Activated CD4-positive, alpha-beta T cell treated with anti-CD3 and anti-CD28 coated beads for 36 hours (primary cell): ENCODE measurements around the gene NDUFV1. TPM values are rescaled to one million over a fixed set of nuclear protein-coding genes. Genes with fewer than 3 reads are reported as not detected.
"Not testable (repeated sequence)": the region's sequence is repeated elsewhere in the genome, so short reads cannot be mapped to it uniquely, and the experiment has no call there.

ENCODE experiments used
- ATAC-seq: fragments of 200-7000 bp; cut with Tn5 transposase; one replicate; pipeline ENCODE4 v1.10.0; 2021; ENCODE audit warnings: mild to moderate bottlenecking, moderate library complexity
- CTCF ChIA-PET: fragments of 350-600 bp; sonication (Branson Sonifier 250); formaldehyde crosslinking; loops from one replicate; lab custom pipeline; 2021; ENCODE audit warnings: antibody characterized with exemption; lab: Charles Lee
- POLR2A ChIA-PET: fragments of 350-600 bp; sonication (Branson Sonifier 250); formaldehyde crosslinking; loops from one replicate; lab custom pipeline; 2021; ENCODE audit warnings: antibody characterized with exemption, inconsistent platforms; lab: Charles Lee
- DNase-seq: peaks from one replicate; pipeline ENCODE4 v3.0.0-alpha.2; 2020
- H3K27ac Mint-ChIP-seq: one replicate; pipeline ENCODE4 v1.8.0; 2021; ENCODE audit warnings: mixed read lengths
- H3K27me3 Mint-ChIP-seq: one replicate; pipeline ENCODE4 v1.8.0; 2021; ENCODE audit warnings: mixed read lengths
- H3K36me3 Mint-ChIP-seq: one replicate; pipeline ENCODE4 v1.8.0; 2021; ENCODE audit warnings: low read depth, mixed read lengths
- H3K4me1 Mint-ChIP-seq: one replicate; pipeline ENCODE4 v1.8.0; 2021; ENCODE audit warnings: mixed read lengths
- H3K4me3 Mint-ChIP-seq: one replicate; pipeline ENCODE4 v1.8.0; 2021; ENCODE audit warnings: mild to moderate bottlenecking, moderate library complexity, mixed read lengths
- H3K9me3 Mint-ChIP-seq: one replicate; pipeline ENCODE4 v1.8.0; 2021; ENCODE audit warnings: low read depth, mixed read lengths
- intact Hi-C, 2 experiments: fragments of 100-400 bp; cut with DNase I in 1 of 2; cut with micrococcal nuclease in 1 of 2; formaldehyde crosslinking; loops; one replicate each; pipeline versions ENCODE4 v1.14.2 to v1.15.1; 2022 to 2024; cut with DNase I, micrococcal nuclease
- total RNA-seq, 2 experiments: library from RNA; stranded (reverse); gene quantifications; one replicate each; pipeline ENCODE4 v1.2.3, GENCODE V29; 2021

Gene NDUFV1
- total RNA-seq, 2 experiments from 2014 or later = 253 to 287 TPM

GRCh38 chr11:67601098-67601497 is 5.6 kb upstream of the NDUFV1 start:
- Mint-ChIP-seq H3K4me3 (no peak overlapping the region), H3K4me1 (peaks cover 4% of the 10 kb centered on the region), H3K27me3 (peaks cover 15% of the 10 kb centered on the region), H3K36me3 (no peaks in the 10 kb centered on the region), H3K9me3 (no peaks in the 10 kb centered on the region), H3K27ac (no peak overlapping the region)
- ChIA-PET POLR2A (no interaction called here), CTCF (interaction anchor here (1.4 kb wide), 1 partner anchor 14 kb away, joined by 3 read pairs; no protein-coding TSS in a partner anchor)
- intact Hi-C loops = no loop called here
- ATAC-seq (no peak), DNase-seq (no peak)

GRCh38 chr11:67604119-67604518 is 2.6 kb upstream of the NDUFV1 start:
- H3K4me3 Mint-ChIP-seq, H3K27ac Mint-ChIP-seq, POLR2A ChIA-PET, DNase-seq, ATAC-seq, CTCF ChIA-PET, H3K9me3 Mint-ChIP-seq, intact Hi-C loops: not testable (repeated sequence)
- peaks cover 16% of the 10 kb centered on the region for H3K4me1 Mint-ChIP-seq
- peaks cover 15% of the 10 kb centered on the region for H3K27me3 Mint-ChIP-seq
- peaks cover 13% of the 10 kb centered on the region for H3K36me3 Mint-ChIP-seq

- Mint-ChIP-seq H3K27me3 (peaks cover 15% of the 10 kb centered on the region), H3K27ac (no peak overlapping the region), H3K4me3 (no peak overlapping the region), H3K9me3 (no peaks in the 10 kb centered on the region), H3K4me1 (peaks cover 16% of the 10 kb centered on the region), H3K36me3 (peaks cover 18% of the 10 kb centered on the region)
- intact Hi-C loops = loop anchor here in 1 of 2 experiments (5.0 kb wide), 1 partner anchor 763 kb away; the partner anchor contains the start of gene RCE1
- CTCF ChIA-PET = interaction anchor here (1.0 kb wide), 1 partner anchor 24 kb away, joined by 3 read pairs; no protein-coding TSS in a partner anchor
- DNase-seq = no peak
- POLR2A ChIA-PET = no interaction called here
- ATAC-seq = no peak
Measured at GRCh38 chr11:67604815-67605214, 1.9 kb upstream of the NDUFV1 start.

- Mint-ChIP-seq H3K9me3 (no peaks in the 10 kb centered on the region), H3K27me3 (peaks cover 14% of the 10 kb centered on the region), H3K4me1 (peaks cover 16% of the 10 kb centered on the region), H3K4me3 (peak overlapping the region; percentile 92), H3K27ac (peak overlapping the region; percentile 78), H3K36me3 (peaks cover 18% of the 10 kb centered on the region)
- intact Hi-C loops = loop anchor here (1.0 to 5.0 kb wide), 11 partner anchors 9 to 763 kb away; partner anchors contain the start of genes GSTP1 (in 2 of the 2), CDK2AP2 (in 1 of the 2), PC (in 1 of the 2) and POLD4 (in 1 of the 2)
- ChIA-PET POLR2A (no interaction called here), CTCF (interaction anchor here (1.0 kb wide), 1 partner anchor 25 kb away, joined by 3 read pairs; no protein-coding TSS in a partner anchor)
- ATAC-seq (no peak), DNase-seq (no peak)
Measured at GRCh38 chr11:67605231-67606011, 1.3 kb upstream of the NDUFV1 start.

- Mint-ChIP-seq H3K4me1 (peaks cover 16% of the 10 kb centered on the region), H3K27me3 (peaks cover 9% of the 10 kb centered on the region), H3K4me3 (peak overlapping the region; percentile 92), H3K27ac (peak overlapping the region; percentile 64), H3K36me3 (peaks cover 18% of the 10 kb centered on the region), H3K9me3 (no peaks in the 10 kb centered on the region)
- ATAC-seq (no peak), DNase-seq (no peak)
- CTCF ChIA-PET = no interaction called here
- POLR2A ChIA-PET = no interaction called here
- intact Hi-C loops = loop anchor here (1.0 to 5.0 kb wide), 11 partner anchors 8 to 764 kb away; partner anchors contain the start of genes GSTP1 (in 2 of the 2), CDK2AP2 (in 1 of the 2), PC (in 1 of the 2) and POLD4 (in 1 of the 2)
Measured at GRCh38 chr11:67606093-67606491, 644 bp upstream of the NDUFV1 start.

- Mint-ChIP-seq H3K36me3 (peaks cover 23% of the 10 kb centered on the region), H3K27ac (peak overlapping the region; percentile 90), H3K4me3 (peak overlapping the region; percentile 92), H3K9me3 (no peaks in the 10 kb centered on the region), H3K4me1 (peaks cover 16% of the 10 kb centered on the region), H3K27me3 (peaks cover 6% of the 10 kb centered on the region)
- intact Hi-C loops = loop anchor here in 1 of 2 experiments (5.0 kb wide), 1 partner anchor 765 kb away; the partner anchor contains the start of gene RCE1
- ATAC-seq (no peak), DNase-seq (no peak)
- CTCF ChIA-PET = interaction anchor here (0.7 to 1.2 kb wide), 4 partner anchors 10 to 52 kb away, joined by 3 read pairs; partner anchors contain the start of gene GSTP1
- POLR2A ChIA-PET = interaction anchor here (0.7 kb wide), 1 partner anchor 9 kb away, joined by 3 read pairs; no protein-coding TSS in a partner anchor
Measured at GRCh38 chr11:67607507-67607906, 771 bp downstream of the NDUFV1 start.

GRCh38 chr11:67608486-67608885 is 1.8 kb downstream of the NDUFV1 start:
- peaks cover 26% of the 10 kb centered on the region for H3K36me3 Mint-ChIP-seq
- no peaks in the 10 kb centered on the region for H3K9me3 Mint-ChIP-seq
- peak overlapping the region; percentile 92 for H3K4me3 Mint-ChIP-seq
- intact Hi-C loops = loop anchor here in 1 of 2 experiments (5.0 kb wide), 1 partner anchor 766 kb away; the partner anchor contains the start of gene RCE1
- H3K27ac Mint-ChIP-seq = peak overlapping the region; percentile 47
- no peaks in the 10 kb centered on the region for H3K27me3 Mint-ChIP-seq
- DNase-seq (no peak), ATAC-seq (no peak)
- ChIA-PET CTCF (interaction anchor here (0.6 to 1.0 kb wide), 5 partner anchors 9 to 36 kb away, joined by 3 to 4 read pairs (median 3); partner anchors contain the start of gene GSTP1), POLR2A (no interaction called here)
- peaks cover 21% of the 10 kb centered on the region for H3K4me1 Mint-ChIP-seq

GRCh38 chr11:67609316-67609715 is 2.6 kb downstream of the NDUFV1 start:
- ATAC-seq = no peak
- POLR2A ChIA-PET = no interaction called here
- H3K27ac Mint-ChIP-seq = no peak overlapping the region

GRCh38 chr11:67610302-67610868 is 3.6 kb downstream of the NDUFV1 start:
- Mint-ChIP-seq H3K27me3 (no peaks in the 10 kb centered on the region), H3K27ac (no peak overlapping the region), H3K4me1 (peaks cover 38% of the 10 kb centered on the region), H3K4me3 (no peak overlapping the region), H3K36me3 (peaks cover 29% of the 10 kb centered on the region), H3K9me3 (no peaks in the 10 kb centered on the region)
- DNase-seq (no peak), ATAC-seq (no peak)
- intact Hi-C loops = loop anchor here in 1 of 2 experiments (5.0 kb wide), 1 partner anchor 103 kb away; the partner anchor contains the start of genes CDK2AP2 and PITPNM1
- CTCF ChIA-PET = interaction anchor here (0.6 kb wide), 1 partner anchor 19 kb away, joined by 3 read pairs; the partner anchor contains the start of gene NUDT8
- POLR2A ChIA-PET = no interaction called here

More at GRCh38 chr11:67609316-67609715, 2.6 kb downstream of the NDUFV1 start:
- DNase-seq = no peak
- H3K4me3 Mint-ChIP-seq = no peak overlapping the region
- CTCF ChIA-PET = interaction anchor here (0.6 to 1.0 kb wide), 4 partner anchors 21 to 102 kb away, joined by 3 to 4 read pairs (median 3); partner anchors contain the start of gene GSTP1
- H3K9me3 Mint-ChIP-seq = no peaks in the 10 kb centered on the region
- H3K4me1 Mint-ChIP-seq = peaks cover 28% of the 10 kb centered on the region
- intact Hi-C loops = loop anchor here in 1 of 2 experiments (5.0 kb wide), 1 partner anchor 767 kb away; the partner anchor contains the start of gene RCE1
- no peaks in the 10 kb centered on the region for H3K27me3 Mint-ChIP-seq
- H3K36me3 Mint-ChIP-seq = peaks cover 29% of the 10 kb centered on the region

GRCh38 chr11:67611165-67611564 is 4.4 kb downstream of the NDUFV1 start:
- no peak overlapping the region for H3K27ac Mint-ChIP-seq
- ATAC-seq (no peak), DNase-seq (no peak)
- H3K4me1 Mint-ChIP-seq = peaks cover 35% of the 10 kb centered on the region
- no peaks in the 10 kb centered on the region for H3K27me3 Mint-ChIP-seq
- ChIA-PET POLR2A (no interaction called here), CTCF (interaction anchor here (0.7 kb wide), 1 partner anchor 645 kb away, joined by 3 read pairs; no protein-coding TSS in a partner anchor)
- intact Hi-C loops = loop anchor here in 1 of 2 experiments (5.0 kb wide), 1 partner anchor 104 kb away; the partner anchor contains the start of genes CDK2AP2 and PITPNM1
- H3K4me3 Mint-ChIP-seq = no peak overlapping the region
- no peaks in the 10 kb centered on the region for H3K9me3 Mint-ChIP-seq
- H3K36me3 Mint-ChIP-seq = peaks cover 29% of the 10 kb centered on the region
